Esophagus muscularis mucosa (tissue), 4 donors: ENCODE data around the gene TPBG. TPM values are rescaled to one million over a fixed set of nuclear protein-coding genes. Genes with fewer than 3 reads are reported as not detected.

ENCODE experiments used
- DNase-seq: peaks from one replicate; pipeline ENCODE4 v3.0.0-alpha.2; 2017; ENCODE audit errors: extremely low spot score
- H3K27ac ChIP-seq, 4 donors: fragments of 200-600 bp; sonication (generic); replicated peaks in 1 of 4; 1 replicate in 3 of 4; 2 replicates in 1 of 4; pipeline ENCODE4 v1.5.1; 2016 to 2019; ENCODE audit warnings: mild to moderate bottlenecking in 1 of 4
- H3K27me3 ChIP-seq, 4 donors: fragments of 200-600 bp; sonication (generic); one replicate each; pipeline versions ENCODE4 v1.5.1 to v1.6.0; 2016 to 2019
- H3K36me3 ChIP-seq, 4 donors: fragments of 200-600 bp; sonication (generic); one replicate each; pipeline ENCODE4 v1.5.1; 2016 to 2019
- H3K4me1 ChIP-seq, 4 donors: fragments of 200-600 bp; sonication (generic); one replicate each; pipeline ENCODE4 v1.5.1; 2016 to 2019
- H3K4me3 ChIP-seq, 4 donors: fragments of 200-600 bp; sonication (generic); 1 replicate in 2 of 4; 2 replicates in 2 of 4; pipeline ENCODE4 v1.5.1; 2016 to 2019; ENCODE audit warnings: mild to moderate bottlenecking in 4 of 4, moderate library complexity in 1 of 4
- H3K9me3 ChIP-seq, 4 donors: fragments of 200-600 bp; sonication (generic); 1 replicate in 3 of 4; 2 replicates in 1 of 4; pipeline ENCODE4 v1.5.1; 2016 to 2019
- EP300 ChIP-seq: sonication (generic); formaldehyde crosslinking; IDR thresholded peaks from one replicate; pipeline ENCODE4 v1.6.1; 2017; ENCODE audit warnings: antibody characterized with exemption
- POLR2A ChIP-seq: fragments of 450-650 bp; IDR thresholded peaks from one replicate; pipeline ENCODE4 v1.6.1; 2017; ENCODE audit warnings: antibody characterized with exemption, moderate library complexity, mild to moderate bottlenecking, low read depth
- POLR2AphosphoS5 ChIP-seq, 2 donors: sonication (generic); formaldehyde crosslinking; IDR thresholded peaks; one replicate each; pipeline ENCODE4 v1.6.1; 2017; ENCODE audit warnings: antibody characterized with exemption in 2 of 2
- WGBS: methylation state at CpG from one replicate; pipeline ENCODE4 v1.1.5; 2018; 5-methylcytosine and 5-hydroxymethylcytosine counted together
- intact Hi-C: fragments of 100-400 bp; cut with DNase I; formaldehyde crosslinking; loops from one replicate; pipeline ENCODE4 v1.15.1; 2023
- total RNA-seq, 4 donors: library from RNA; depleted of rRNA; stranded (reverse); fragments of >200 nt; gene quantifications; one replicate each; pipeline versions ENCODE4 v1.1.0 to v1.2.1, GENCODE V29; 2016
- TF ChIP-seq, protein P1 (sequence below), 3 experiments: fragments of 200-600 bp in 2 of 3; fragments of 450-650 bp in 1 of 3; sonication (generic) in 2 of 3; IDR thresholded peaks; one replicate each; pipeline ENCODE4 v1.5.1; 2017 to 2019; ENCODE audit warnings: antibody characterized with exemption in 3 of 3, mild to moderate bottlenecking in 2 of 3, moderate library complexity in 1 of 3

Gene TPBG
- total RNA-seq, 4 donors from 2014 or later, result 111 to 181 (median 118) TPM

DNA sequence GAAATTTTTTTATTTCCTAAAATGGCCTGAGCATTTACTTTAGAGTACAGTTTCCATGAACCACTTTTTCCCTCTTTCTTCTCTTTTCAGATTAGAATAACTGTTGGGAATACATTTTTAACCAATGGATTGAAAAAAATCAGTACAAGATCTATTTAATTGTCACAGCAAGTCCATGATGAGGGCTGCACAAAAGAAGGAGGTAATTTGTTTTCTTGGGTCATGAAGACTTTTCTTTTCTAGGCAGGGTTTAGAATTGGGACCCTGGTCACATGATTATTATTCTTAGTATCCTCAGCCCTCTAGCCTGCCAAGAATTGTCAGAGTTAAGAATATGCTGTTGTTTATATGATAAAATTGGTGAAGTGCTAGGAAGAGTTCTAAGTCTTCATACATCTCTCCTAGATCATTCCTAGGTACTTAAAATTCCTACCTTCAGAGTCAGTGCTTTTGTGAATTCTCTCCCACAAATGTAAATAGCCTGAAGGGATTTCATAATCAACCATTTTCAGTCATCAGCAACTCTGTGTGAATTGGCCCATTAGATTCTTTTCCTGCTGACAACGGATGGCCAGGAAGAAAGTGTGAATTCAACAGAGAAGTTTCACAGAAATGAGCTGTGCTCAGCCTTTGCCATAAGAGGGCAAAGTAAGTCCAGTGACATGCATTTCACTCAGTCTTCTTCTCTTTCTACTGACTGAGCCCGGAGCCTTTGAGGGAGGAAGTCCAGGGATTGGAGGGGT is 32.4 kb upstream of the TPBG start:
- Histone ChIP-seq H3K4me1 (peaks cover 0 to 20% (median 8%) of the 10 kb centered on the region in 4 donors), H3K27ac (peak overlapping the region in 3 of 4 donors; percentile 15 to 27 (median 22)), H3K27me3 (no peaks in the 10 kb centered on the region), H3K36me3 (no peaks in the 10 kb centered on the region), H3K4me3 (no peak overlapping the region), H3K9me3 (no peaks in the 10 kb centered on the region)
- TF ChIP-seq, protein P1, sequence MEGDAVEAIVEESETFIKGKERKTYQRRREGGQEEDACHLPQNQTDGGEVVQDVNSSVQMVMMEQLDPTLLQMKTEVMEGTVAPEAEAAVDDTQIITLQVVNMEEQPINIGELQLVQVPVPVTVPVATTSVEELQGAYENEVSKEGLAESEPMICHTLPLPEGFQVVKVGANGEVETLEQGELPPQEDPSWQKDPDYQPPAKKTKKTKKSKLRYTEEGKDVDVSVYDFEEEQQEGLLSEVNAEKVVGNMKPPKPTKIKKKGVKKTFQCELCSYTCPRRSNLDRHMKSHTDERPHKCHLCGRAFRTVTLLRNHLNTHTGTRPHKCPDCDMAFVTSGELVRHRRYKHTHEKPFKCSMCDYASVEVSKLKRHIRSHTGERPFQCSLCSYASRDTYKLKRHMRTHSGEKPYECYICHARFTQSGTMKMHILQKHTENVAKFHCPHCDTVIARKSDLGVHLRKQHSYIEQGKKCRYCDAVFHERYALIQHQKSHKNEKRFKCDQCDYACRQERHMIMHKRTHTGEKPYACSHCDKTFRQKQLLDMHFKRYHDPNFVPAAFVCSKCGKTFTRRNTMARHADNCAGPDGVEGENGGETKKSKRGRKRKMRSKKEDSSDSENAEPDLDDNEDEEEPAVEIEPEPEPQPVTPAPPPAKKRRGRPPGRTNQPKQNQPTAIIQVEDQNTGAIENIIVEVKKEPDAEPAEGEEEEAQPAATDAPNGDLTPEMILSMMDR (IDR thresholded peaks at IDR 0.05), result peak; percentile 11 to 30 (median 14)
- TF ChIP-seq POLR2A, result no peak
- whole genome bisulfite sequencing, result 10% methylated on average over 2 of the region's 2 CpGs
- intact Hi-C loops, result no loop called here
- no peak for DNase-seq

DNA sequence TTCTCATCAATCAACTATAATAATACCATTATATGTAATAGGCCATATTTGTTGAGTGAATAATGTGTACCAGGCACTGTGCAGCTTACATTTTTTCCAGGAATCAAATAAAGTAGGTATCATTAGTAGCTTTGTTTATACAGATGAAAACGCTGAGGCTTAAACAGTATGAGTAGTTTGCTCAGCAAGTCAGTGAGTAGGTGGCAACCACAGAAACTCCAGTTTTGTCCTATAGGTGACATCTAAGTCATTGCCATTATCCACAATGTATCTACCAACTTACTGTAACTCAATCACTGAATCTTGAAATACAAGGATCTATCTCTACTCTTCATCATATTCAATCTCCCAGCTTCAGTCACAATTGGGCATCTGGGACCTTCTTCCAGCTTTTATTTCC is 29.8 kb upstream of the TPBG start:
- WGBS, result 63% methylated on average over 1 of the region's 1 CpG
- H3K4me1 ChIP-seq, result peaks cover 0 to 20% (median 8%) of the 10 kb centered on the region in 4 donors
- no peaks in the 10 kb centered on the region for H3K27me3 ChIP-seq
- DNase-seq, result no peak
- TF ChIP-seq POLR2AphosphoS5 (IDR thresholded peaks at IDR 0.05) (no peak), POLR2A (no peak), EP300 (no peak)
- TF ChIP-seq, protein P1 (IDR thresholded peaks at IDR 0.05), result no peak
- no peaks in the 10 kb centered on the region for H3K9me3 ChIP-seq
- no peak overlapping the region for H3K4me3 ChIP-seq
- H3K36me3 ChIP-seq, result no peaks in the 10 kb centered on the region
- intact Hi-C loops, result no loop called here
- no peak overlapping the region for H3K27ac ChIP-seq

DNA sequence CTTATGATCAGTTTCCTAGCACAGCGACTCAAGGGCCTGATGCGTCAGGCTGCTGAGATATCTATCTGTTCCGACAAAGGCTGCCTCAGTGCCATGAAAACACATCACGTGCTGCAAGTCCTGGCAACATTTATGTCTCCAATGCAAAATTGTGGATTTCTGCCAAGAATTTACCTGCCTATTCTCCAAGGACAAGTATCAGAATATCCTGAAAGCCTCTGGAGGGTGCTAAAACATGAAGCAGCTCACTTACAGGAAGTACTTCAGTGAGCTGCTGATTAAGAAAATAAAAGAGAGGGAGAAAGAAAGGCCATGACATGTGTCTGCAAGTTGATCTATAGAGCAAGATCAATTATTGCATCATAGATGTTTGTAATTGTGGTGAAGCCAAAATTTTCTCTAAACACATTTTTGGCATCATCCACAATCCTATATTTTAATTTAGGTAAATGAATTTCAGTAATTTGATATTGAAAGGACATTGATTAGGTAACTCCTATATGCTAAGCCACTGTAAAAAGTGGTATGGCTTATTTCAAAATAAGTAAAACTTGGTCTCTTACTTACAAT is 25.8 kb upstream of the TPBG start:
- 89% methylated on average over 4 of the region's 4 CpGs for WGBS
- DNase-seq, result no peak
- no peaks in the 10 kb centered on the region for H3K4me1 ChIP-seq
- no peak overlapping the region for H3K27ac ChIP-seq
- TF ChIP-seq, protein P1 (IDR thresholded peaks at IDR 0.05), result no peak
- TF ChIP-seq EP300, result no peak
- TF ChIP-seq POLR2AphosphoS5 (IDR thresholded peaks at IDR 0.05), result no peak
- TF ChIP-seq POLR2A, result no peak
- H3K9me3 ChIP-seq, result no peaks in the 10 kb centered on the region
- H3K4me3 ChIP-seq, result no peak overlapping the region
- no peaks in the 10 kb centered on the region for H3K36me3 ChIP-seq
- H3K27me3 ChIP-seq, result no peaks in the 10 kb centered on the region
- intact Hi-C loops, result no loop called here

DNA sequence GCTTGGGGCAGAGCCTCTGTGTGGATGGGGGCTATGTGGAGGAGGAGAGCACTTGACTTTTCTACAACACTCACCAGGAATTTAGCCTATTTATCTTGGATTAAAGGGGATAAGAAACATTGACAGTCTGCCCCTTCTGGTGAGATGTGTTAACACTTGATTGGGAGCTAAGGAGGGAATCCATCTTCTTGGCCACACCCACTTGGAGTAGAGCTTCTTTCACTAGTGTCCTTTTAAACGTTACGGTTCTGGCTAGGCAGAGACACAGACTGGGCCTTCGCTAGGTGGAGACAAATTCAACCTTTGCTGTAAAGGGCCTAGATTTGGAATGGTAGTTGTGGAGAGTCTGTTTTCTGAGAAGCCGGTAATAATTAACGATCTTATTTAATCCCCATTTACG is 15.5 kb upstream of the TPBG start:
- TF ChIP-seq POLR2A (no peak), EP300 (no peak)
- TF ChIP-seq, protein P1 (IDR thresholded peaks at IDR 0.05), result no peak
- no peaks in the 10 kb centered on the region for H3K36me3 ChIP-seq
- peaks cover 0 to 4% (median 0%) of the 10 kb centered on the region in 4 donors for H3K9me3 ChIP-seq
- peaks cover 0 to 7% (median 0%) of the 10 kb centered on the region in 4 donors for H3K27me3 ChIP-seq
- no peak overlapping the region for H3K27ac ChIP-seq
- DNase-seq, result no peak
- 89% methylated on average over 6 of the region's 6 CpGs for WGBS
- intact Hi-C loops, result no loop called here
- no peak overlapping the region for H3K4me3 ChIP-seq
- peaks cover 0 to 10% (median 0%) of the 10 kb centered on the region in 4 donors for H3K4me1 ChIP-seq
